ENCODE data around the gene APELA. TPM values are rescaled to one million over a fixed set of nuclear protein-coding genes. Genes with fewer than 3 reads are reported as not detected.

APELA gene
- total and polyA plus RNA-seq, 2 of the 4 experiments (the other 2 are of a cell fraction) = not detected

GRCh38 chr4:164892018-164892417, 15.0 kb downstream of the APELA start:
- no peak overlapping the region for H3K4me3 ChIP-seq (ENCODE audit: insufficient read depth, low read depth, low read length)
- no peaks in the 10 kb centered on the region for H3K36me3 ChIP-seq (ENCODE audit: control insufficient read depth, insufficient read depth, low read length)
- no peak overlapping the region for H2AK9ac ChIP-seq (replicated peaks; ENCODE audit: low read depth, low read length, poor library complexity)
- H2BK15ac ChIP-seq (ENCODE audit: low read depth, low read length) = no peak overlapping the region
- ATAC-seq (ENCODE audit: low read depth) = no peak
- no peaks in the 10 kb centered on the region for H3K9me1 ChIP-seq (ENCODE audit: insufficient read depth, low read length)
- no peaks in the 10 kb centered on the region for H3K27me3 ChIP-seq (ENCODE audit: control insufficient read depth, insufficient read depth, low read length)
- DNase-seq = no peak
- H3K4ac ChIP-seq (ENCODE audit: low read depth, low read length) = no peak overlapping the region
- H2BK20ac ChIP-seq (ENCODE audit: low read depth, low read length) = no peak overlapping the region
- no peak overlapping the region for H3K9ac ChIP-seq (ENCODE audit: low read depth, low read length)
- H2BK5ac ChIP-seq (ENCODE audit: low read depth, low read length, poor library complexity, severe bottlenecking) = no peak overlapping the region
- dilution Hi-C loops (cut with HindIII; ENCODE audit: low sequenced_read_pairs, unreplicated experiment) (no loop called here), in situ Hi-C loops (cut with MboI; ENCODE audit: low sequenced_read_pairs) (no loop called here), intact Hi-C loops (cut with micrococcal nuclease) (no loop called here)
- H2AFZ ChIP-seq (replicated peaks; ENCODE audit: low read length, poor library complexity) = no peak overlapping the region
- H3K4me1 ChIP-seq (ENCODE audit: control insufficient read depth, insufficient read depth, low read length) = no peaks in the 10 kb centered on the region
- TF ChIP-seq RFX5 (IDR thresholded peaks at IDR 0.05; ENCODE audit: low read depth, low read length) (no peak), MAZ (IDR thresholded peaks at IDR 0.05; ENCODE audit: borderline replicate concordance, low read depth, low read length) (no peak), POLR2A (IDR thresholded peaks at IDR 0.05; ENCODE audit: low read depth, low read length) (no peak), MXI1 (IDR thresholded peaks at IDR 0.05; ENCODE audit: borderline replicate concordance, low read depth, low read length) (no peak), BHLHE40 (IDR thresholded peaks at IDR 0.05; ENCODE audit: low read depth, low read length) (no peak), RAD21 (IDR thresholded peaks at IDR 0.05; ENCODE audit: low read length) (no peak), FOS (IDR thresholded peaks at IDR 0.05; ENCODE audit: low read depth, low read length) (no peak), RCOR1 (IDR thresholded peaks at IDR 0.05; ENCODE audit: insufficient replicate concordance, low read length) (no peak), SMC3 (IDR thresholded peaks at IDR 0.05; ENCODE audit: low read depth, low read length) (no peak), CHD1 (IDR thresholded peaks at IDR 0.05; ENCODE audit: low read depth, low read length) (no peak), NFE2L2 (IDR thresholded peaks at IDR 0.05; ENCODE audit: low read depth, low read length) (no peak), USF2 (IDR thresholded peaks at IDR 0.05; ENCODE audit: low read depth, low read length) (no peak), CEBPB (IDR thresholded peaks at IDR 0.05; ENCODE audit: low read depth, low read length) (no peak), ELK1 (IDR thresholded peaks at IDR 0.05; ENCODE audit: borderline replicate concordance, low read depth, low read length) (no peak), MAFK (IDR thresholded peaks at IDR 0.05; ENCODE audit: low read depth, low read length) (no peak)
- TF ChIP-seq, protein P1, sequence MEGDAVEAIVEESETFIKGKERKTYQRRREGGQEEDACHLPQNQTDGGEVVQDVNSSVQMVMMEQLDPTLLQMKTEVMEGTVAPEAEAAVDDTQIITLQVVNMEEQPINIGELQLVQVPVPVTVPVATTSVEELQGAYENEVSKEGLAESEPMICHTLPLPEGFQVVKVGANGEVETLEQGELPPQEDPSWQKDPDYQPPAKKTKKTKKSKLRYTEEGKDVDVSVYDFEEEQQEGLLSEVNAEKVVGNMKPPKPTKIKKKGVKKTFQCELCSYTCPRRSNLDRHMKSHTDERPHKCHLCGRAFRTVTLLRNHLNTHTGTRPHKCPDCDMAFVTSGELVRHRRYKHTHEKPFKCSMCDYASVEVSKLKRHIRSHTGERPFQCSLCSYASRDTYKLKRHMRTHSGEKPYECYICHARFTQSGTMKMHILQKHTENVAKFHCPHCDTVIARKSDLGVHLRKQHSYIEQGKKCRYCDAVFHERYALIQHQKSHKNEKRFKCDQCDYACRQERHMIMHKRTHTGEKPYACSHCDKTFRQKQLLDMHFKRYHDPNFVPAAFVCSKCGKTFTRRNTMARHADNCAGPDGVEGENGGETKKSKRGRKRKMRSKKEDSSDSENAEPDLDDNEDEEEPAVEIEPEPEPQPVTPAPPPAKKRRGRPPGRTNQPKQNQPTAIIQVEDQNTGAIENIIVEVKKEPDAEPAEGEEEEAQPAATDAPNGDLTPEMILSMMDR (conservative IDR thresholded peaks at IDR 0.05; ENCODE audit: low read depth, low read length) = no peak
- no peak overlapping the region for H2AK5ac ChIP-seq (ENCODE audit: low read depth, low read length)
- H3K27ac ChIP-seq (ENCODE audit: insufficient read depth, low read length) = no peak overlapping the region
- H3K79me1 ChIP-seq (ENCODE audit: low read depth in 1 of 2, low read length in 2 of 2) = no peaks in the 10 kb centered on the region
- no peak overlapping the region for H3K14ac ChIP-seq (replicated peaks; ENCODE audit: low read depth, low read length)
- POLR2A ChIA-PET (ENCODE audit: unreplicated experiment) = no interaction called here
- no CpG with 5 or more reads among the region's 3 CpGs for WGBS, 2 experiments (ENCODE audit: extremely low coverage in 2 of 2, insufficient read length in 1 of 2)
- H3K23ac ChIP-seq (ENCODE audit: low read depth, low read length) = no peak overlapping the region
- H3K9me3 ChIP-seq (ENCODE audit: control insufficient read depth, insufficient read depth, low read length) = peaks cover 2% of the 10 kb centered on the region
- no peak overlapping the region for H4K91ac ChIP-seq (ENCODE audit: insufficient read depth, low read depth, low read length)
- no peak overlapping the region for H4K5ac ChIP-seq (ENCODE audit: low read depth, low read length)
- BruUV-seq (replicated peaks) = no TSS peak
- no peak overlapping the region for H2BK120ac ChIP-seq (ENCODE audit: low read depth, low read length)
- H3K18ac ChIP-seq (ENCODE audit: low read depth, low read length) = no peak overlapping the region
- no peak overlapping the region for H4K8ac ChIP-seq (ENCODE audit: low read depth in 2 of 2, low read length in 2 of 2)
- no peak overlapping the region for H3K4me2 ChIP-seq (ENCODE audit: low read depth, low read length)
- CTCF ChIA-PET = no interaction called here
- no peaks in the 10 kb centered on the region for H4K20me1 ChIP-seq (ENCODE audit: insufficient read depth, low read length)
- no peak overlapping the region for H3K56ac ChIP-seq (ENCODE audit: extremely low read depth, insufficient read depth, low read length)
